ENCODE data around the gene PCSK4.
A peak's percentile ranks its signal among the peaks of the same experiment; 100 is the strongest.
"Not testable (repeated sequence)": the region's sequence is repeated elsewhere in the genome, so short reads cannot be mapped to it uniquely, and the experiment has no call there.

PCSK4 gene

DNA sequence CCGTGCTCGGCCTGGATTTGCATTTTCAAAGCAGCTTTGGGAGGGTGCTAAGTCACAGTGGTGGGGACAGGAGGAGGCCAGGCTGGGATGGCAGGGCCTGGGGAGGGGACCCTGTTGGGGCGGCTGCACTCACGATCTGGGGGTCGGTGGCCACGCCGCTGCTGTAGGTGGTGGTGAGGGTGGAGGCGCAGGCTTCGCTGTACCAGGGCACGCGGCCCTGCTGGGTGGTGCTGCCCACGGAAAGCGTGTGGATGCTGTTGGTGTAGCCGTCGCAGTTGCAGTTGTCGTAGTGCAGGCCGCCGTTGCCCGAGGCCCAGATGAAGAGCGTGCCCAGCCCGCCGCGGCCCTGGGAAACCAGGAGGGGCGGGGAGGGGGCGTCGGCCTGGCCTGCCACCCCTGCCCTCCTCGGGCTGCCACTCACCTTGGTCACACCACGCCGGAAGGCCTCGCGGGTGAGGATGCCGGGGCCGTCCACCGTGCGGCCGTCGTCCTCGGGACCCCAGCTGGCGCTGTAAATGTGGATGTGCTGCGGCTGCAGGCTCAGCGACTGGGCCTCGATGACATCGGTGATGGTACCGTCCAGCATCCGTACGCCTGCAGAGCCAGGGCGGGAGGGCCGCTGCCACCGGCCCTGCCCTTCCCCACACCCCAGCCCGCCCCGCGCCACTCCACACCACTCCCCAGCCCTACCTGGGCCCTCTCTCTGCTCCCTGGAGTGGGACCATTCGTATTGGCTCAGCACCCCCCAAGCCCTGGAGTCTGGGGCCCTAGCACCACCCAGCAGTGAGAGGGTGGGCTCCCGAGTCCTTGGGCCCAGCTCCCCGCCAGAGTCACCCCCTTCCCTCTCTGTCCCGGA lies 3.2 kb downstream of the PCSK4 start:
- no peak for DNase-seq

DNA sequence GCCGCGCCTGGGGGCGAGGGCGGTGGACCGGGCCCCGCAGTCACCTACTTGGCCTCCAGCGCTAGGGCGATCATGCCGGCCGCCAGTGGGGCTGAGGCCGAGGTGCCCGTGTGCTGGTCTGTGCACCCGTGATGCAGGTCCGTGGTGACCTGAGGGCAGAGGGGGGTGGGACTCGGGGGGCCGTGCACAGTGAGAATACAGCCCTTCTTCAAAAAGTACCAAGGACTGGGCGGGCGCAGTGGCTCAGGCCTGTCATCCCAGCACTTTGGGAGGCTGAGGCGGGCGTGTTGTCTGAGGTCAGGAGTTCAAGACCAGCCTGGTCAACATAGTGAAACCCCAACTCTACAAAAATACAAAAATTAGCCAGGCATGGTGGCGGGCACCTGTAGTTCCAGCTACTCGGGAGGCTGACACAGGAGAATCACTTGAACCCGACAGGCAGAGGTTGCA lies 6.1 kb downstream of the PCSK4 start:
- no peak for DNase-seq

DNA sequence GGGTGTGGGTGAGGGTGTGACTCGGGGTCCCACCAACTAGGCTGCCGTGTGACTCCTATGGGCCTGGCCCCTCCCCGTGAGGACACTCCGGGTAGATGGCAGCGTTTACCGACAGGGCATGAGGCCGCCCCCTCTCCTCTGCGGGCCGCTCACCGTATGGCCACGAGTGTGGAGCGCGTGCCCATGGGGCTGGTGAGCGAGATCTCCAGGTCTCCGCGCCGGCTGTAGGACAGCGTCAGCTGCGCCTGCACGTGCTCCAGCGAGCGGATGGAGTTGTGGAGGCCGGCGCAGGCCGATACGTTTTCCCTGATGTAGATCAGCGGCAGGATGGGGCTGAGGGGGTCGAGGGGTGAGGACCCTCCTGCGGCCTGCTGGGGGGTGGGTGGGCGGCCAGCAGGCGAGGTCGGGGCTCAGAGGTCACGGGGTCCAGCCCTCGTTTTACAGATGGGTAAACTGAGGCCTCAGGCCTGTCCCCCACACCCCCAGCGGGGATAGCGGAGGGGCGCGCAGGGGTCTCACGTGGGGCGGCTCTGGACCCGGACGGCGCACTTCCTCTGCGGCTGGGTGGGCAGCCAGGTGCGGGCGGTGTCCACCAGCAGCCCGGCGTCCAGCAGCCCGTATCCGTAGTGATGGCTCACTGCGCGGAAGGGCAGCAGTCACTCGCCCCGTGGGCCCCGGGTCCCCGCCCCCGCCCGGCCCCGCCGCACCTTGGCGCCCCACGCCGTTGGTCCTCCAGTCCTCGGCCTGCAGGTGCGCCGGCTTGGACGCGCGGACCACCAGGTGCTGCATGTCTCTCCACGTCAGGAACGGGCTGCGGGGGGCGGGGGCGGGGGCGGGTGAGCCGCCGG lies 6.8 kb downstream of the PCSK4 start:
- DNase-seq, result no peak

DNA sequence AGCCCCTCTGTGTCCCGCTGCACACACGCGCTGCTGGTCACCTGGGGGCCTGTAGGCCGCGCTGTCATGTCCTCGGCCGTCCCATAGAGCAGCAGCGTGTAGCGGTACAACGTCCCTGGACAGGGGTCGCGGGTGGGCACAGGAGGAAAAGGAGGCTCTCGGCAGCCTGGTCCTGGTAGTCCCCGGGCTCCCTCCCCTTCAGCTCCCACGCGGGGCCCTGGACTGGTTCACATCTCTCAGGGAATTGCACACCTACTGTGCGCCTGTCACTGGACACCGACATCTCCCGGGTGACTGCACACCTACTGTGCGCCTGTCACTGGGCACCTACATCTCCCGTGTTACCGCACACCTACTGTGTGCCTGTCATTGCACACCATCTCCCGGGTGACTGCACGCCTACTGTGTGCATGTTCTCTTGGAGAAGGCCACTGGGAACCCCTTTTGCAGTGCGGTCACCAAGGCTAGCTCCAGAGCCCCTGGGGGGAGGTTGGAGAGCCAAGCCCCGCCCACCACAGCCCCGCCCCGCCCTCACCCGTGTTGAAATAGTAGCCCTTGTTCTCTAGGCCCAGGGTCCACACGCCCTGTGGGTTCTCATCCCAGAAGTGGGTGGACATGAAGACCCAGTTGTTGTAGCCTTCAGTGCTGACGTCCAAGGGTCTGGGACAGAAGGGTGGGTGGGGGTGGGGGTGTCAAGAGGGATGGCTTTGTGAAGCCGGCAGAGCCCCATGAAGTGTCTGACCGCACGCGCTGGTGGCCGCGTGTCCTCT lies 7.6 kb downstream of the PCSK4 start:
- no peak for DNase-seq

DNA sequence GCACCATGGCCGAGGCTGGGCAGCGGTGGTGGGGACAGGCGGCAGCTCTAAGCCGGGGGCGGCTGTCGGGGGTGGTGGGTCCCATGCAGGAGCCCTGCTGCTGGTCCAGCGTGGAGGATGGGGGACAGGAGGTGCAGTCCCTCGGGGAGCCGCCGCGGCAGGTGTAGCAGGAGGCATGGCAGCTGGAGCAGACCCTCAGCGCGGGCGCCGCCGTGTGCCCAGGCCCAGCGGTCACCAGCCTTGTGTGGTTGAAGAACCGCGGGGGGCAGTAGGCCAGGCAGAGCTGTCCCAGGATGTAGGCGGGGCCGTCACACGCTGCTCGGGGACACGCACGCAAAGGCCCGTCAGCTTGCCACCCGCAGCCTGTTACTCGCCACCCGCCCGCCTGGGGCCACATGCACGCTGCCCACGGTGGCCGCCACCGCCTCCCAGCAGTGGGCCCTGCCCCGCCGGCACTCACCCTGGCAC lies 8.2 kb downstream of the PCSK4 start:
- no peak for DNase-seq

DNA sequence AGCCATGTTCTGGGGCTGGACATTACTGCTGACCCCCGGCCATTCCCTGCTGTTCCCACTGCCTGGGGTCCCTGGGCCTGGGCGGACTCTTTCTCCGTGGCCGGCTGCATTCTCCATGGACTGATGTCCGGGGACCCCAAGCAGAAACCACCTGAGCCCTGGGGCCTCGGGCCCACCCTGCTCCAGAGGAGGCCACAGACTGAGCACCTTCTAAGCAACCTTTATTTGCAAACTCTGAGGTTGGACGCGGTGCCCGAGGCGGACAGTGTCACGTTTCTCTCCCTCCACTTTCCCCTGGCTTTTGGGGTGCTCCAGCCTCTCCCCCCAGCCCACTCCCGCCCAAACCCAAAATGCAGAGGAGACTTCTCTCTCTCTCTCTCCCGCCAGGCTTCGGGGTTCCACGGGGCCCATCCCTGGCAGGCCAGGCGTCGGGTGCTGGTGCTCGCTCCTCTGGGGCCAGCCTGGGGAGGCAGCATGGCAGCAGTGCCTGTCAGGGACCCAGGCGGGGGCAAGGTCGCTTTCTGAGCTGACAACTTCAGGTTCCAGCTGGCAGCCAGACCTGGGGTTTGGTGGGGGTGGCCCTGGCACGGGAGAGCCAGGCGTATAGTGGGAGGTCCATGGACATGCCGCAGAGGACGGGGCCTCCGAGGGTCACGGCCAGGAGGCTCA lies 8.8 kb downstream of the PCSK4 start:
- no peak for DNase-seq

DNA sequence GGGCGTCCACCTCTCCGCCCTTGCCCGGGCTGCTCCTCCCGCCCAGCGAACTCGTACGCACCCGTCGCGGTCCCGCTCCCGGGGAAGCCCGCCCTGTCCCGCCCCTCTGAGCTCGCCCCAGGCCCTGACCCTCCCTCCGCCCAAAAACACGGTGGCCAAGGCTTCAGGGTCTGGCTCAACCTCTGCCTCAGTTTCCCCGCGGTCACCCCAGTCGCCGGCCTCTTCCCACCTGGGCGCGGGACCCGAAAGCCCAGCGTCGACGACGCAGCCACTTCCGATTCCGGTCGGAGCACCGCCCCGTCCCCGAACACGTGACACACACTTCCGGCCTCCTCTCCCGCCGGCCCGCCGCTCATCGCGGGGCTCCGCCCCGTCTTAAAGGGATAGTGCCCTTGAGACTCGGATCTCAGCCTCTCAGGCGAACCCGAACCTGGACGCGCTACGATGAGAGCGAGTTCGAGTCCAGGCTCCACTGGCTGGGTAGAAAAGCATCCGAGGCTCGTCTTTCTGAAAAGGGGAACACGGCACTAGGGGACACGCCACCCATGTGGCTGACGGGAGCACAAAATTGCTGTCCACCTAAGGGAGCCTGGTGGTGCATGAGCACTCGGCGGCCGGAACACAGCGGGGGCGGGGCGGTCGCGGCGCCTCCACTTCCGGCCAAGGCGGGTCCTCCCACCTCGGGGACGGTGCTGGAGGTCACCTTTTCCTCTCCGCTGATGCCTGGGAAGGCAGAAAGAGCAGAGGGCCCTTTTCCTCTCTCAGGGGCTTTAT lies 11.0 kb downstream of the PCSK4 start, which contains the start of gene C19orf25:
TSS of gene C19orf25 (minus strand) at position 282 of the 774 bp plus-strand sequence. CDS start 312 bp downstream, outside the sequence.
- DNase-seq, result peak; percentile 86

DNA sequence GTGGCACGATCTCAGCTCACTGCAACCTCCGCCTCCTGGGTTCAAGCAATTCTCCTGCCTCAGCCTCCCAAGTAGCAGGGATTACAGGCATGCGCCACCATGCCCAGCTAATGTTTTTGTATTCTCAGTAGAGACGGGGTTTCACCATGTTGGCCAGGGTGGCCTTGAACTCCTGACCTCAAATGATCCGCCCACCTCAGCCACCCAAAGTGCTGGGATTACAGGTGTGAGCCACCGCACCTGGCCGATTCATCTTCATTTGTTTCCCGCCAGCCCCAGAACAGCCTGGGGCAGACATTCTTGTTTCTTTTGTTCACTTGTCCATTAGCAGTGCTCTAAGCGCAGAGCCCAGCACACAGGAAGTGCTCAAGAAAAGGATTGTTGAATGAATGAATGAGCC lies 13.1 kb downstream of the PCSK4 start:
- DNase-seq, result not testable (repeated sequence)

DNA sequence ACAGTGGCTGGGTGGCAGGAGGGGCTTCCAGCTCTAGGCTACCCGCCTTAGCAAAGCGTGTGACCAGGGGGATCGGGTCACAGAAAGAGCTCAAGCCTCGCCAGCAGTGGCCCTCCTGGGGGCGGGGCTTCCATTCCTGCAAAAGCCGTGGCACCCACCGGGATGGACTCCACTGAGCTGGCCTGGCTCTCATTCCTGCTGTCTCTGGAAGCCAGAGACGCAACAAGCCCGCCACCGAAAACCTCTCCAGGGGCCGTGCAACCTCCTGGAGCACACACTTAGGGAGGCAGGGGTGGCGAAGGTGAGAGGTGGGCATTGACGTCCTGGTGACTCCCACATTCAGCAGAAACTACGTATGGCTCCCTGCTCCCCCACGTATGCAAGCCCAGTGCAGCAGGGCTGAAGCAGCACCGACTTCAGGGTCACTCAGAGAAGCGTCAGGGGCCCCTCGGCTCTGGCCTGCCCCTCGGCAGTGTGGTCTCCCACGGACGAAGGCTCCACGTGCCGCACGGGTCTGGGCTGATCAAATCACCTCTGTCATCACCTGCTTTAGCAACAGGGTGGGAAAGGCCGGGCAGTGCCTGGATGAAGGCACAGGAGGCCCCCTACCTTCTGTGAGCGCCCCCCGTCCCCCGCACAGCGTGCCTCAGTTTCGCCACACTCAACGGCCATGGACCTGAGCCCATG lies 14.3 kb downstream of the PCSK4 start:
- no peak for DNase-seq

DNA sequence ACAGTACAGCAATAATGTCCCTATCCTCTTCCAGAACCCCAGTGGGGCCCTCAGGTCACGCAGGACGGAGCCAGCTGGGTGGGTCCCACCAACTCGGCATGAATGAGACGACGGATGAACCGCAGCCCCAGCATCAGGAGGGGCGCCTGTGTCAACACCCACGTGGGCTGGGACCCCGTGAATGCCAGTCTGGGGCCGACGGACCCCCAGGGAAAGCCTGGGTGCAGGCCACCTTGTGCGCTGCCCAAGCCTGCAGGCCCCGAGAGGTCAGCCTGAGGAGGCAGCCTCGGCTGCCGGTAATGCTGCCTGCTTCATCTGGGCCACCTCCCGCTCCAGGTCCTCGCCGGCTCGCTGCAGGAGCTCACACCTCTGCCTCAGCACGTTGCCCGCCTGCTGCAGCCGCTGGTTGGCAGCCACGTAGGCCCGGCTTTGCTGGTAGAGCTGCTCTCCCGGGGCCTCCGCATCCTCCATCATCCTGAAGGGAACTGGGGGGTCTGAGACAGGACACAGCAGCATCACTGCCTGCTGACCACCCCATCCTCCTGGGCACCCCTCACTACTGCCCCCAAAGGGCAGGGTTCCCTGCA lies 15.3 kb downstream of the PCSK4 start:
- DNase-seq, result no peak

DNA sequence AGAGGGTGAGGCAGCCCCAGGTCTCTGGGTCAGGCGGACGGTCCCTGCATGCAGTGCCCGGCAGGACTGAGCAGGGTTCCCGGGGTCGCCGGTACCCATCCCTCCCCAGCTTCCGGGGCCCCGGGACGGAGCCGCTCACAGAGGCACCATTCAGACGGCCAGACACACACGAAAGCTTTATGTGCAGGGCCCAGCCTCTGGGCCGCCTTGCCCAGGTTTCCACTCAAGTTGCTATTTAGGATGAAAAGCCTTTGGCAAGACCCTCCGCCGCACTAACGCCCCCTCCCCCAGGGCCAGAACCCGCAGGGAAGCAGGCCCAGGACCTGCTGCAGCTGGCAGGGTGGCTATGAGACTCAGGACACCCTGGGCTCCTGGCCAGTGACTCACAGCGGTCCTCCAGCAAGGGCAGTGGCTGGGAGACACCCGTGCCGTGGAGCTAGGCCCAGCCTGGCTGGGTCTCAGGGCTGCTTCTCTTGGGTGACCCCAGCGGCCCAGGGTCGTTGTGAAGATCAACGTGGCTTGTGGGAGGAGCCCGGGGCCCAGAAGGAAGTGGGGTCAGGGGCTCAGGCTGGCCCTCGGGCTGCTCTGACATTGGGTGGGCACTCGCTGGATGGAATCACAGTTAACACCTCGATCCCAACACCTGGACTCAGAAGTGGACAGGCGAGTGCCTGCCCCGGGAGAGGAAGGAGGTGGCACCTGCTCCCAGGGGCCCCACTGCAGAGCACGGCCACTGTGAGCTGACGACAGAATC lies 16.0 kb downstream of the PCSK4 start:
- DNase-seq, result no peak

DNA sequence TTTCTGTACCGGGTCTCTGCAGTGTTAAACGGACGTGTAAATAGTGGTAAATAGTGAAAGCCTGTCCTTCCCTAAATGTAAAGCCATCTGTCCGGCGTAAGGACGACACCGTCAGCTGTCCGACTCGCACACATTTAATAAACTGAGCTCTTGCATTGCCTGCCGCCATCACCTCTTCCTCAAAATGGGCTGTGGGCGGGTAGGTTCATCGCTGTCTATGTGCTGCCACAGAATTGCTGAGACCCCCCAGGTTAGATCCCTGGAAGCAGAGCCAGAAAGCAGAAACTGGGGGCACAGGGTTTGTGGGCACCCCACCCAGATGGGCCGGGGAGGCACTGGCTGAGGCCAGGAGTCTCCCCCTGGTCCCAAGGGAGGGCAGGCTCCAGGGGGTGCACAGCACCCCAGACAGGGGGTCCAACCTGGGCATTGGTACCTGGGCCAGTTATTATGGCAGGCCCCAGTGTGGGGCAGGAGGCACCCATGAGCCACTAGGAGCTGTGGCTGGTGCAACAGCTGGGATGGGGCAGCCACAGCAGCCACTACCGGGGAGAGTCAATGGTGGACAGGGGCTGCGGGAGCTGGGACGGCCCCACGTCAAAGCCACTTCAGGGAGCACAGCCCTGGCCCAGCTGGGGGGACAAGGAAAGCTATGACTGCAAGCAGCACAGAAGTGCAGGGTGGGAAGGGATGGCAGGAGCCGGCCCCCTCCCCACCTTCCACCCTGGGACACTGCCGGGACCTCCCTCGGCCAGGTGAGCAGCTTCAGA lies 16.9 kb downstream of the PCSK4 start:
- no peak for DNase-seq

DNA sequence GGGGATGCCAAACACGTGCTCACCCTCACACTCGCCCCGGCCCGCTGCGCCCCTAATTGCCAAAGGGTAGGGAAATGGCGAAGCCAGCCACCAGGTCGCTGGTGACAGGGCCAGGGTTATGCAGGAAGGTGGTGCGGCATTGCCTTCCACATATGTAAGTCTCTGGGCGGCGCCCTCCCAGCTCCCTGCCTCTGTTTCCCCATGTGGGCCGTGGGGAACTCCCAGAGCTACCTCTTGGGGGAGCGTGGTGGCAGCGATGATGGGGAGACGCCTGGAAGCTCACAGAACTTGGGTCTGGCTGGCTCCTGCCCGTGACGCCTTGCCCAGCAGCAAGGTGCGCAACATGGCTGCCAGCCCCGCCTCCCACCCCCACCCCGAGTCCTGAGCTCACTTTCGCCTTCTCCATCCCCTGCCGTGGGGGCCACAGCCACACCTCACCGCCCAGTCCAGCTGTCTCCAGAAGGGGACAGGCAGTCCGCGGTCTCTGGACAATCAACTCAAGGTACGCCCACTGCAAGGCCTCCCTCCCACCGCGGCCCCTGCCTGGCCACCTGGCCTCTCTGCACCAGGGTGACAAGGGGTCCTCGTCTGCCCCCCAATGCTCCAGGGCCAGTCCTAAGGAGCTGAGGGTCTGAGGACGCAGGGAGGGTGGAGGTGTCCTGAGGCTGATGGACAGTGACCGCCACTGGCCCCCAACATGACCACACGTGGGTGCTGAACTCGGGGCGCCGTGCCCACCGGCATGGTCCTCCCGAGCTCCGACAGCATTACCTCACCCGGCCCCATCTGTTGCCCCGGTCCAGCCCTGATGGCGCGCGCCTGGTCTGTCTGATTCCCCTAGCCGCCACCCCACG lies 17.7 kb downstream of the PCSK4 start:
- no peak for DNase-seq

DNA sequence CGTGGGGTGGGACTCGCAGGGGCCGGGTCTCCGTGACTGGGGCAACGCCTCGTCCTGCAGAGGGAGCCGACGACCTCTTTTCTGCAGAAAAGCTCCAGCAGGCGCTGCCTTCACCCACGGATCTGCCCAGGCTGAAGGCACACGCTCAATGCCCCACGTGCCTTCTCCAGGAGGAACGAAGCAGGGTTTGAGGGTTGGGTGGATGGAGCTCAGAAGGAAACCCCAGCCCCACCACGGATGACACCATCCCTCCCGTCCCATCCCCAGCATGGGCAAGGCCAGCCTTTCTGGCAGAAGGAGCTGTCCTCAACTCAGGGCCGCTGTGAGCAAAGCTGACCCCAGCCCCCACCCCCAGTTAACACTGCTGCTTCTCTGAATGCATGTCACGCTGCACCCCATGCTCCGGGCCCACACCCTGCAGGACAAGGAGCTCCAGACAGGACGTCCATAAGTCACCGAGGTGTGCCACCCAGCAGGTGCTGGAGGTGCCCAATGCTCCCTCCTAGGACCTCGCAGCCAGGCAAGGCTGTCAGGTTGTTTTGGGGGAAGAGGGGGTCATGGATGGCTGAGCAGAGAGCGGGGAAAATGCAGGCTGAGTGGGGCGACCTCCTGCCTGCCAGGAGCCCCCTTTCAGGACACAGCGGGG lies 18.5 kb downstream of the PCSK4 start:
- DNase-seq, result no peak

DNA sequence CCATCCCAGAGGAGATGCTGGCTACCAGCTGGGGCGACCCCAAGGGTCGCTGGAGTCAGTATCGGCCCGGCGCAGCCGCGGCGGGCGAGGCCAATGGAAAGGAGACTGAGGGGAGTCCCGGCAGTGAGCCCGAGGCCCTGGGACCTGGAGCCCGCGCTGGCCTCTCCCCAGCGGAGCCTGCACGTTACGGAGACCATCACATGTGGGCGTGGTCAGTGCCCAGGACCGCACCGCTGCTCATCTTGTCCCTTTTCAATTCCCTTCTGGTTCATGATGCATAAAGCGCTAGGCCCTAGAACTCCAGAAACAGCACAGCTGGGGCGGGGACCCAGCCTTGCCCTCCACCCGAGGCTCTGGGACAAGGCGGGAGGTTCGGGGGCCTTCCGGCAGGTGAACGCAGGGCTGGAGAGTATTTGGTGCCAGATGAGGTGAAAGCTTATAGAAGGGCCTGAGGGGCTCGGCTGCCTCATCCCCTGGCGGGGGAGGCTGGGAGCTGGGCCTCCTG lies 19.1 kb downstream of the PCSK4 start:
- no peak for DNase-seq

DNA sequence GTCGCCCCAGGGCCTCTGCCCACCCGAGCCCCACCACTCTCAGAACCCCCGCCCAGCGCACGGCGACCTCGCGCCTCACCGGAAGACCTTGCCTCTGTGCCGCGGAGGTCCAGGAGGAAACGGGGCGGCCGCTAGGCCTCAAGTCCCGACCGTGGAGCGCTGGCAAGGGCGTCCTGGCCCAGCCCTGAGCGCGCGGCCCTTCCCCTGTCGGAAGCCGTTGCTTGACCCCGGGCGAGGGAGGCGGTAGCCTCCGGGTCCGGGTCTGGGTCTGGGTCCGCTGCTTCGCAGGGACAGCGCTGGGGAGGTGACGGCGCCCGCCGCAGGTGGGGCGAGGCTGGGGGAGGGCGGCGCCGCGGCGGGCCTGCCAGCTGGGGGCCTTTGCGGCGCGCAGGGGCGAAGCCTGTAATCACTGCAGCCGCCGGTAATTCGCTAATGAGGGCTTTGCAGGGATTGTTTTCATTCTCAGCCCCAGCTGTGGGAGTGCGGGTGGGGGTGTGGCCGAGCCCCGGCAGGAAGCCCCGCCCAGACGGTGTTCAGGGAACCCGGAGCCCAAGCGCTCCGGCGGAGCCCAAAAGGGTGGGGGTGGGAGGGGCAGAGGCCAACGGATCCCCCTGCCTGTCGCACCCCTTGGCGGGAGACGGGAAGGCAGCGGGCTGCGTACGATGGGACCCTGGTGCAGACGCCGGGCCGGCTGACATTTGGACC lies 19.7 kb downstream of the PCSK4 start:
- DNase-seq, result no peak

DNA sequence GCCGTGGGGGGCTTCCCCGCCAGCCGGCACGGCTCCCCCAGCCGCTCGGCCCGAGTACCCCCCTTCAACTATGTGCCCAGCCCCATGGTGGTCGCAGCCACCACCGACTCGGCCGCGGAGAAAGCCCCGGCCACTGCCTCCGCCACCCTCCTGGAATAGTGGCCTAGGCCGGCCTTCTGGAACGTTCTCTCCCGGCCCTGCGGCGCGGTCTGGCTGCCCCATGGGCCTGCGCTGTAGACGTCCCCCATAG lies 20.2 kb downstream of the PCSK4 start:
- DNase-seq, result no peak

All from GDM1 (cell line).